NCI-H146 treated with DMSO at 0.1 percent for 48 hours (cell line): ENCODE results near the gene GFAP.

Experiments
- DNase-seq: peaks from one replicate; lab custom pipeline; 2025; ENCODE audit not compliant: unreplicated experiment; lab: John Stamatoyannopoulos, UW

Gene GFAP

DNA sequence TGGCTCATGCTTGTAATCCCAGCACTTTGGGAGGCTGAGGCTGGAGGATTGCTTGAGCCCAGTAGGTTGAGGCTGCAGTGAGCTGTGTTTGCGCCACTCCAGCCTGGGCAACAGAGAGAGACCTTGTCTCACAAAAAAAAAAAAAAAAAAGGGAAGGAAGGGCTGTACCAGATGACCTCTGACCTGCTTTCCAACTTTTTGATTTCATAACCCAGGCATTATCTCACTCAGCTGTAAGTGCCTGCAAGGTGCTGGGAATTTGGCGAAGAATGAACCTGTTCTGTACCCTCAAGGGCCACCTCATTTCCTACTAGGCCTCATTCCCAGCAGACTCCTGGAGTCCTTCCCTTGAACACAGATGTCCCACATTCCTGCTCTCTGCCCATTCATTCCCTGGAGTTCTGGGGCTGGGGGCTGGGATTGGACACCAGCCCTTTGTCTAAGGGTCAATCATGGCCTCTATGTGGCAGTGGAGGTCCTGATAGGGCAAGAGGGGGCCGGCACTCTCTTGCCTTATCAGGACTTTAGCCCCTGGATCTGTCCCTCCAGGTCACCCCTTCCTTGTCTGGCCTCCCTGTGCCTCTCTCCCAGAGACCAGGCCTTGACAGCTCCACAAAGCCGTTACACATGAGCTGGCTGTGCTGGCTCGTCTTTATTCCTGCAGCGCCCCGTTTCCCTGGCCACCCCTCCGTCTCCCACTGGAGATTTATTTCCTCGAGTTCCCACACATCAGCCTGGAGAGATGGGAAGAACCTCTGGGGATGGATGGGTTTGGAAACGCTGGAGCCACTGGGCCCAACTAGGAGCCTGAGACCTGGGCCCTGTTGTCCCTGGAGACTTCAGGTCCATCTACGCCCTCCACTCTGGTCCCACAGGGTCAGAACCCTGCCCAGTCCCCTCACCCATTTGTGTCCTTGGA lies 821 bp upstream of the GFAP start:
- DNase-seq = no peak

DNA sequence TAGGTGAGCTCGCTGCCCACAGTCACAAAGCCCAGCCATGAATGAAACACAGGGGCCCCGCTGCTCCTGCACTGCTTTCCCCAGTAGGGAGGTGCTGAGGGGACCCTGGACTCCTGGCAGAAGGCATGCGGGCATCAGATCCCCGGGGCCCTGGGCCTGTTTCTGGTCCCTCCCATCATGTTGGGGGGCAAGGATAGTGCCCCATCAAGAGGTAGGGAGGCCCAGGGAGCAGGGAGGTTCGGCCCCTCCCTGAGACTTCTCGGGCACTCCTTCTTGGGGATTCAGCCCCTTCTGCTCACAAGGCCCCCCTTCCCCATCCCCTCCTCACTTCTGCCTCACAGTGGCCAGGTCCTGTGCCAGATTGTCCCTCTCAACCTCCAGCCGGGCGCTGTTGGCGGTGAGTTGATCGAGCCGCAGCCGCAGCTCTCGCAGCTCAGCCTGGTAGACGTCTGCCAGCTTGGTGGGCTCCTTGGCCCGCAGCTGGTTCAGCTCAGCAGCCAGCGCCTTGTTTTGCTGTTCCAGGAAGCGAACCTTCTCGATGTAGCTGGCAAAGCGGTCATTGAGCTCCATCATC lies 515 bp downstream of the GFAP start:
- no peak for DNase-seq

DNA sequence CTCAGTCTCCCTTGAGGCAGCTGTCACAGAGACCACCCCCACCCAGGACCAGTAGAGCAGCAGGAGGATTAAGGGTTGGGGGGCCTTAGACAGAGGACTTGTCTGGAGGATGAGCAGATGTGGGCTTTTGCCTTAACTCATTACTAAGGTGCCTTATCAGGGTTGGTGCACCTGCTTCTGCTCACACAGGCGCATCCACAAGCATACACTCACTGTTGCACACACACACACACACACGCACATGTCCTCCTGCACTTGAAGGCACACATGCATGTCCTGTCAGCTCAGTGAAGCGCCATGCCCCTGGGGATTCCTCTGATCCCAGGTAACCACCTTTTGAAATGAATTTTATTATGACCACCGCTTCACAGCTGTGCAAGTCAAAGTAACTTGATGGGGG lies 1.2 kb downstream of the GFAP start:
- peak; percentile 6 for DNase-seq

- DNase-seq = no peak
These were observed 1.6 kb downstream of the GFAP start for GRCh38 chr17:44913676-44914075.

- no peak for DNase-seq
These were observed 2.3 kb downstream of the GFAP start for GRCh38 chr17:44912763-44913544.

DNA sequence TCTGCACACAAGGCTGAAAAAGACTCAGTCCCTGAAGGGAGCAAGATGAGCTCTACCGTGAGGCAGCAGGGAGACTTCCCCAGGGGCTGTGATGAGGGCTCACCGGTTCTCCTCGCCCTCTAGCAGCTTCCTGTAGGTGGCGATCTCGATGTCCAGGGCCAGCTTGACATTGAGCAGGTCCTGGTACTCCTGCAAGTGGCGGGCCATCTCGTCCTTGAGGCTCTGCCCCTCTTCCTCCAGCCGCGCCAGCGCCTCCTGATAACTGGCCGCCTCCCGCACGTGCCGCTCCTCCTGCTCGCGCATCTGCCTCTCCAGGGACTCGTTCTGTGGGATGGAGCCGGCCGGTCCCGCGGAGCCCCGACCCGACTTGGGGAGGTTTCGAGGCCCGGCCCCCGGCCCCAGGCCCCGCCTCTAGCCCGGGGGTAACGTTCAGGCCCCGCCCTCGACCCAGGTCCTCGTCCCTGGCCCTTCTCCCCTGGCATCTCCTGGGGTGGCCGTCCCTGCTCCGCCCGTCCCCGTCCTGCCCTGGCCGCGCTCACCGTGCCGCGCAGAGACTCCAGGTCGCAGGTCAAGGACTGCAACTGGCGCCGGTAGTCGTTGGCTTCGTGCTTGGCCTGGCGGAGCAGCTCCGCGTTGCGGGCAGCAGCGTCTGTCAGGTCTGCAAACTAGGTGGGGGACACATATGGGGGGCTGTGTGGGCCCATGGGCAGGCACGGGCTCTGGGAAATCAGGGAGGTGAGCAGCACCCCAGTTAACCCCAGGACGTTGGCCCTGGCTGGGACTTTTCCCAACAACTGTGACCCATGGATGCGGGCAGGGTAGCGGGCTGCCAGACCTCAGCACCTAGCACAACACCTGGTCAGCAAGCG lies 3.9 kb downstream of the GFAP start:
- peak; percentile 26 for DNase-seq

DNA sequence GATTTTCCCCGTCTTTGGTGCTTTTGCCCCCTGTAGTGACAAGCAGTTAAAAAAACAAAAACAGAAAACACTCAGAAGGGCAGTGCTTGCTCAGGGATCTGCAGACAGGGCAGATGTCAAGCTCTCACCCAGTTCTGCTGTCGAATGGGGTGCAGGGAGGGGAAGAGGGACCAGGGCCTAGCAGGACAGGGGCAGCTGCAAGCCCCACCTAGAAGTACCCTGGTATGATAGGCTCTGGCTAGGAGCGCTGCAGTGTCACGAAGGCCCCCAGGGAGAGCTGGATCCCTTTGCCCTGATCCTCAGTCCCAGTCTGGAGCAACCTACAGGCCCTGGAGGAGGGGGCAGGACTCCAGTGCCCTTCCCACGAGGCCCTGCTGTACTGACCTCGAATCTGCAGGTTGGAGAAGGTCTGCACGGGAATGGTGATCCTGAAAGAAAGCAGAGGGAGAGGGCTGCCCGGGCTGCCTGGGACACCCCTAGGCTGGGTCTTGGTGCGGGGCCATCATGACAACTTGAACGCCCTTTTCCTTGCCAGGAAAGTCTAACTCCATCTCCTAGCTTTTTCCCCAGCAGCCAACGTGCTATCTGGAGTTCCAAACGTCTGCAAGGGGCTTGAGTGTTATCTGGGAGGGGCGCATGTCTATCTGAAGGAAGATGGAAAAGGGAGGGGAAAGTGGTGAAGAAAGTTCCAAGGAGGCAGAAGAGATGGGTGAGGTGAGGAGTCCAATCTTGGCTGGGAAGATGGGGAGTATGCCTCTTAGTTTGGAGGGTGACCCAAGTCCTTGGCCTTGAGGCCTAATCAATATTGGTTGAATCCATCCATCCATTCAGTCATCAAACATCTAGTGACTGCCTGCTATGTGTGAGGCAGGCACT lies 4.8 kb downstream of the GFAP start:
- no peak for DNase-seq

DNA sequence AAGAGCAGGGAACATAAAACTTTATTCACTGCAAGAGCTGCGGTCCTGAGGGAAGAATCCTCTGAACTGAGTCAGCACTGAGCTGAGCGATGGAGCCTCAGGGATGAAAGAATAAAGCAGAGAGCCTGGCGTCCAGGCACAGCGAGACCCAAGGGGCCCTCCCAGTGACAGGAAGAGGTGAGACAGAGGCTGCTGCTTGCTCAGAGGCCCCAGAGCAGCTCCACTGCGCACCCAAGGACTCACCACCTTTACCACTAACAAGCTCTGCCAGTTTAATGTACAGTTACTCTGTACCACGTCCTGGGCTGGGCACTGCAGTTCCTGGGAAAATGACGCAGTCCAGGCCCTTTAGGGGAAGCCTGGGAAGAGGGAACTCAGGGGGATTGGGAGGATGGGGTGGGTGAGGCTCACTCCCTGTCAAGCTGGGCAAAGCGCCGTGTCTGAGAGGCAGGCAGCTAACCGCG lies 5.6 kb downstream of the GFAP start:
- no peak for DNase-seq

DNA sequence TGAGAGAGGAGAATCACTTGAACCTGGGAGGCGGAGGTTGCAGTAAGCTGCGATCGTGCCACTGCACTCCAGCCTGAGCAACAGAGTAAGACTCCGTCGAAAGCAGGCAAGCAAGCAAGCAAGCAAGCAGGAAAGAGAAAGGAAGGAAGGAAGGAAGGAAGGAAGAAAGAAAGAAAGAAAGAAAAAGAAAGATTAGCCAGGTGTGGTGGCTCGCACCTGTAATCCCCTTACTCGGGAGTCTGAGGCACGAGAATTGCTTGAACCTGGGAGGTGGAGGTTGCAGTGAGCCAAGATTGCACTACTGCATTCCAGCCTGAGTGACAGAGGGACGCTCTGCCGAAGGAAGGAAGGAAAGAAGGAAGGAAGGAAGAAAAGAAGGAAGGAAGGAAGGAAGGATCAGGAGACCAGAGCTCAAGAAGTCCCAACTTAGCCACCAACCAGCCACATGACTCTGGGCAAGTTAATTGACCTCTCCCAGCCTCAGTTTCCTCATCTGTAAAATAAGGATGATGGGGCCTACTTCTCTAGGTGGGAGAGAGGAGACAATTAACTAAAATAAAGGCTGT lies 6.5 kb downstream of the GFAP start:
- DNase-seq = no peak

GRCh38 chr17:44907729-44908470 lies 7.4 kb downstream of the GFAP start:
- DNase-seq = no peak

DNA sequence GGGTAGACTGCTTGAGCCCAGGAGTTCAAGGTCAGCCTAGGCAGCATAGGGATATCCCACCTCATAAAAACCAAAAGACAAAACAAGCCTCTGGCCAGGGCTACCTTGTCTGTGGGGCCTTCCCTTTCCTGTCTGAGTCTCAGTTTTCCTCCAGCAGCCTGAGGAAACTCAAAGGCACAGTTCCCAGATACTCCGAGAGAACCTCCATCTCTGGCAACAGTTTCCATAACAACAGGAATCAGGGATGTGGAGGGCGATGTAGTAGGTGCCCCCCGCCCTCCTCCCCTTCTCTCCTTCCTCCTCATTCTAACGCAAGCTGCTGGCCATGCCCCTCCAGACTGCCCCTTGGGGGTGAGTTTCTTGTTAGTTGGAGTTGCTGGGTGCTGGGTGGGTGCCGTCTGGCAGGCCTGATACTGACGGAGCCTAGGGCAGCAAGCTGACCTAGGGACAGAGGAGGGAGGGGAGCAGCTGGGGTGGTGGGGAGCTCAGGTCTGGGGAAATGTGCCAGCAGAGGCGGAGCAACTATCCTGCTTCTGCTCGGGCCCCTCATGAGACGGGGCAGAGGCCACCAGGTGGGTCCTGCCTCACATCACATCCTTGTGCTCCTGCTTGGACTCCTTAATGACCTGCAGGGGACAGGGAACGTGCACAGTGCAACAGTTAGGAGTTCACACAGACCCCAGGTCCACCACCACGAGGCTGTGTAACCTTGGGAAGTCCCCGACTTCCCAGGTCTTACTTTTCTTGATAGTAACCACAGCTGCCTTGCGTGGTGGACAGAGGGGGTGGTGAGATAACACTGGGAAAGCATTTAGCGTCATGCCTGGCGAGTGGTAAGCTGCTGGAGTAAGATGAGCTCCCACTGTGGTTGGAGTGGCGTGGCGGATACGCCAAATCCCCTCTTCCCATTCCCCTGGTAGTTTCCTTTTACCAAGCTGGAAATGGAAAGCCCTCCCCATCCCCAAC lies 8.3 kb downstream of the GFAP start:
- DNase-seq = no peak

GRCh38 chr17:44906010-44906646 lies 9.2 kb downstream of the GFAP start:
- DNase-seq = no peak

- DNase-seq = no peak
These were observed 10.0 kb downstream of the GFAP start for GRCh38 chr17:44905006-44906000.

- no peak for DNase-seq
These were observed 11.0 kb downstream of the GFAP start for GRCh38 chr17:44904001-44904984.
